ENCODE measurements around the gene RAB44. TPM values are rescaled to one million over a fixed set of nuclear protein-coding genes. Genes with fewer than 3 reads are reported as not detected.

RAB44 gene
- total and polyA plus RNA-seq, 4 donors: 0.05 to 0.59 (median 0.06) TPM; not detected in 1

GRCh38 chr6:36779227-36779626, 81.6 kb downstream of the RAB44 start:
- H3K27me3 ChIP-seq (ENCODE audit: control insufficient read depth, insufficient read depth, low read length): no peaks in the 10 kb centered on the region
- WGBS (ENCODE audit: insufficient coverage): 87% methylated on average over 5 of the region's 5 CpGs

DNA sequence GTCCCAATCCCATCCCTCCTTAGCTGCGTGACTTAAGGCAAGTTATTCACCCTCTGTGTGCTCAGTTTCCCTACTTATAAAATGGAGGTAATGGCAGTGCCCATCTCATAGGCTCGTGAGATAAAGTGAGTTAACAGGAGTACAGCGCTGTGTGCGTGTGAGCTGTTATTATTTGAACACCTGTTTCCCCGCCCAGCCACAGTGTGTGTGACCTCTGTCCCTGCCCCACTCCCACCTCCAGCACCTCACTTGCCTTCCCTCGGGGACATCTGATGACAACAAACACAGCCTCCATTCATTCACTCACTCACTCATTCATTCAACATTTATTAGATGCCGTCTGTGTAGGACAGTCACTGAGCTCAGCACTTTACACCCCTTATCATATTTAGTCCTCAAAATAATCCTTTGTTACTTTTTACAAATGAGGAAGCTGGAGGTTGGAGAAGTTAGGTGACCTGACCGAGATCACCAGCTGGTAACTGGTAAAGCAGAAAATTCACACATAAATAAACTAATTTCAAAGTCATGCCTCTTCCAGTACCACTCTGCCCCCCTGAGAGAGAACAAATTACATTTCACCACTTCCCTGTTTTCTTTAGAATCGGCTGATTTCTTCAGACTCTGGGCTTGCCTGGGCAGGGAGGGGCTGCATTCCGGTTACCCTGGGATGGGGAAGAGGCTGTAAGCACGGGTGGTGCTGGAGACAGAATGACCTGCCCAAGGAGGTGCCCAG, 83.0 kb downstream of the RAB44 start:
- no peaks in the 10 kb centered on the region for H3K27me3 ChIP-seq (ENCODE audit: control insufficient read depth, insufficient read depth, low read length)
- WGBS (ENCODE audit: insufficient coverage): 61% methylated on average over 6 of the region's 11 CpGs
- H3K27ac ChIP-seq (ENCODE audit: low read depth, low read length): no peak overlapping the region
- no peak overlapping the region for H3K4me3 ChIP-seq (ENCODE audit: low read depth, low read length)
- peak in 1 of 6 donors; percentile 49 for DNase-seq (ENCODE audit: low read depth in 4 of 6, low spot score in 6 of 6)
- H3K4me1 ChIP-seq (ENCODE audit: control insufficient read depth, insufficient read depth, low read length): peaks cover 40% of the 10 kb centered on the region
- H3K36me3 ChIP-seq (ENCODE audit: control insufficient read depth, insufficient read depth, low read length): peaks cover 24% of the 10 kb centered on the region
- no peaks in the 10 kb centered on the region for H3K9me3 ChIP-seq (ENCODE audit: control insufficient read depth, insufficient read depth, low read length)

More at GRCh38 chr6:36779227-36779626, 81.6 kb downstream of the RAB44 start:
- H3K36me3 ChIP-seq (ENCODE audit: control insufficient read depth, insufficient read depth, low read length): peaks cover 34% of the 10 kb centered on the region
- H3K9me3 ChIP-seq (ENCODE audit: control insufficient read depth, insufficient read depth, low read length): no peaks in the 10 kb centered on the region
- H3K4me3 ChIP-seq (ENCODE audit: low read depth, low read length): no peak overlapping the region
- peaks cover 47% of the 10 kb centered on the region for H3K4me1 ChIP-seq (ENCODE audit: control insufficient read depth, insufficient read depth, low read length)
- no peak overlapping the region for H3K27ac ChIP-seq (ENCODE audit: low read depth, low read length)
- no peak for DNase-seq (ENCODE audit: low read depth in 4 of 6, low spot score in 6 of 6)

- Histone ChIP-seq H3K9me3 (ENCODE audit: control insufficient read depth, insufficient read depth, low read length) (no peaks in the 10 kb centered on the region), H3K27me3 (ENCODE audit: control insufficient read depth, insufficient read depth, low read length) (no peaks in the 10 kb centered on the region), H3K4me3 (ENCODE audit: low read depth, low read length) (no peak overlapping the region), H3K27ac (ENCODE audit: low read depth, low read length) (no peak overlapping the region), H3K36me3 (ENCODE audit: control insufficient read depth, insufficient read depth, low read length) (peaks cover 16% of the 10 kb centered on the region), H3K4me1 (ENCODE audit: control insufficient read depth, insufficient read depth, low read length) (peaks cover 34% of the 10 kb centered on the region)
- DNase-seq (ENCODE audit: low read depth in 4 of 6, low spot score in 6 of 6): no peak
- 74% methylated on average over 8 of the region's 8 CpGs for WGBS (ENCODE audit: insufficient coverage)
These were observed 84.0 kb downstream of the RAB44 start for GRCh38 chr6:36781669-36782068.

Small RNA genes lying within 50 kb of the gene (small RNA-seq; reads per million reads assigned to genes)
- not detected for gene RF00019 (ENCODE audit: low replicate concordance)

Other genes with a start within 250 kb of the RAB44 start
- gene STK38, start 150.3 kb upstream of the RAB44 start, total RNA-seq: 10 to 100 TPM; 26.1 to 47.0 TPM
- 10 to 100 TPM; 23.4 to 34.7 TPM for gene STK38, start 150.3 kb upstream of the RAB44 start, polyA plus RNA-seq (ENCODE audit: insufficient read length in 2 of 2)
- gene SRSF3, start 103.5 kb upstream of the RAB44 start, total RNA-seq: 100 to 1,000 TPM; 135 to 314 TPM
- gene SRSF3, start 103.5 kb upstream of the RAB44 start, polyA plus RNA-seq (ENCODE audit: insufficient read length in 2 of 2): 100 to 1,000 TPM; 336 to 351 TPM
- 10 to 100 TPM in 1 of 2 donors, 1 to 10 TPM in 1; 9.1 to 10.6 TPM for gene CDKN1A, start 19.1 kb upstream of the RAB44 start, total RNA-seq
- 1 to 10 TPM; 9.5 to 9.9 TPM for gene CDKN1A, start 19.1 kb upstream of the RAB44 start, polyA plus RNA-seq (ENCODE audit: insufficient read length in 2 of 2)
- 10 to 100 TPM in 1 of 2 donors, 1 to 10 TPM in 1; 9.6 to 32.5 TPM for gene CPNE5, start 141.6 kb downstream of the RAB44 start, total RNA-seq
- gene CPNE5, start 141.6 kb downstream of the RAB44 start, polyA plus RNA-seq (ENCODE audit: insufficient read length in 2 of 2): 10 to 100 TPM; 73.1 to 88.4 TPM
- 10 to 100 TPM; 39.2 to 55.9 TPM for gene PPIL1, start 177.0 kb downstream of the RAB44 start, total RNA-seq
- 10 to 100 TPM; 56.5 to 70.1 TPM for gene PPIL1, start 177.0 kb downstream of the RAB44 start, polyA plus RNA-seq (ENCODE audit: insufficient read length in 2 of 2)
- 10 to 100 TPM; 48.3 to 69.5 TPM for gene C6orf89, start 188.1 kb downstream of the RAB44 start, total RNA-seq
- 10 to 100 TPM; 42.6 to 52.6 TPM for gene C6orf89, start 188.1 kb downstream of the RAB44 start, polyA plus RNA-seq (ENCODE audit: insufficient read length in 2 of 2)

Measured in spinal cord (tissue), 10 donors.